Bronchial epithelial cell (primary cell): ENCODE data around the gene IQCH. TPM values are rescaled to one million over a fixed set of nuclear protein-coding genes. Genes with fewer than 3 reads are reported as not detected.
A peak's percentile ranks its signal among the peaks of the same experiment; 100 is the strongest.

Experiments
- DNase-seq: peaks from one replicate; pipeline ENCODE4 v3.0.0-alpha.2; 2010; ENCODE audit warnings: low read depth
- FAIRE-seq: peaks from 2 replicates; lab custom pipeline; 2011; peaks lifted over from hg19 to GRCh38; lab: Jason Lieb, UNC
- H3K27me3 ChIP-seq: 2 replicates; pipeline ENCODE4 v1.5.1; 2011; ENCODE audit warnings: low read length; ENCODE audit not compliant: control insufficient read depth, insufficient read depth
- H3K36me3 ChIP-seq: 2 replicates; pipeline ENCODE4 v1.5.1; 2011; ENCODE audit warnings: low read length; ENCODE audit not compliant: control insufficient read depth, insufficient read depth
- H3K4me3 ChIP-seq: 2 replicates; pipeline ENCODE4 v1.5.1; 2011; ENCODE audit warnings: mild to moderate bottlenecking, low read depth, low read length, control low read depth
- total RNA-seq: library from RNA; depleted of rRNA; stranded (reverse); fragments of >200 nt; gene quantifications from 2 replicates; pipeline ENCODE4 v1.2.1, GENCODE V29; 2014
- TF ChIP-seq, protein P1 (sequence below): IDR thresholded peaks from 2 replicates; pipeline ENCODE4 v1.5.1; 2011; ENCODE audit warnings: mild to moderate bottlenecking, moderate library complexity, low read length, control low read depth, inconsistent platforms; ENCODE audit not compliant: insufficient read depth, severe bottlenecking

IQCH gene
- total RNA-seq: 1.1 and 2.9 TPM in 2 replicates

GRCh38 chr15:67254238-67255175 is at the start of gene IQCH, which contains the start of gene AAGAB:
TSS of gene IQCH (plus strand) at chr15:67254786. CDS start at chr15:67254897, 111 bp downstream.
TSS of gene AAGAB (minus strand) at chr15:67254661. CDS start at chr15:67254631, 30 bp downstream.
- DNase-seq (peak; percentile 92), FAIRE-seq (no peak)
- H3K36me3 ChIP-seq: no peaks in the 10 kb centered on the region
- TF ChIP-seq, protein P1, sequence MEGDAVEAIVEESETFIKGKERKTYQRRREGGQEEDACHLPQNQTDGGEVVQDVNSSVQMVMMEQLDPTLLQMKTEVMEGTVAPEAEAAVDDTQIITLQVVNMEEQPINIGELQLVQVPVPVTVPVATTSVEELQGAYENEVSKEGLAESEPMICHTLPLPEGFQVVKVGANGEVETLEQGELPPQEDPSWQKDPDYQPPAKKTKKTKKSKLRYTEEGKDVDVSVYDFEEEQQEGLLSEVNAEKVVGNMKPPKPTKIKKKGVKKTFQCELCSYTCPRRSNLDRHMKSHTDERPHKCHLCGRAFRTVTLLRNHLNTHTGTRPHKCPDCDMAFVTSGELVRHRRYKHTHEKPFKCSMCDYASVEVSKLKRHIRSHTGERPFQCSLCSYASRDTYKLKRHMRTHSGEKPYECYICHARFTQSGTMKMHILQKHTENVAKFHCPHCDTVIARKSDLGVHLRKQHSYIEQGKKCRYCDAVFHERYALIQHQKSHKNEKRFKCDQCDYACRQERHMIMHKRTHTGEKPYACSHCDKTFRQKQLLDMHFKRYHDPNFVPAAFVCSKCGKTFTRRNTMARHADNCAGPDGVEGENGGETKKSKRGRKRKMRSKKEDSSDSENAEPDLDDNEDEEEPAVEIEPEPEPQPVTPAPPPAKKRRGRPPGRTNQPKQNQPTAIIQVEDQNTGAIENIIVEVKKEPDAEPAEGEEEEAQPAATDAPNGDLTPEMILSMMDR: no peak
- H3K4me3 ChIP-seq: peak within 1 kb of the TSS; percentile 84
- H3K27me3 ChIP-seq: no peaks in the 10 kb centered on the region

DNA sequence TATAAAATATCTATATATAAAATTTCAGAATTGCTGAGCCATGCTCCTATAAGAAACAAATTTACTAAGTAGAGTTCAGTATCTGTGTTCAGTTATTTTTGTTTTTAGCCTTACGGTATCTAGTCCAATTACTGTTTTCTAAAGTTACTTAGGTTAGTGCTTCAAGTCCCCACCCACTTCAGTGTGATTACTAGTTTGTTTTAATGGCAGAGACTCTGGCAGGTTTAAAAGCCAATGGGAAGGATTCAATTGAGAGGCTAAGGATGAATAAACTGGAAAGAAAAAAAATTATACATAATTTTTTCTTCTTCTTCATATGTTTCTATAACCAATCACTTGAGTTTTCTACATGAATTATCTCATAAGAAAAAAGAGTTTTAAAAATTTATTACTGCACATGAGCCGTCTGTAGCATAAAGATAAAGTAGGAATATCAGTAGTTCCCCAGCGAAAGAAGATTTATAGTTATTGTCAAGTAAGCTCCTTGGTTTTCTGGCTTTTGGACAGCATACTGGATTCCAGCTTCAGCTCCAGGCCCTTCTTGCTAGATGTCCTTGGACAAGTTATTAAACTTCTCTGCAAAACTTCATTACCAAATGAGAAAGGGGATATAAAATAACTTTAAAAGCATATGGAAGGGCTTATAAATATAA is 46.9 kb upstream of the IQCH start:
- TF ChIP-seq, protein P1: no peak
- DNase-seq (no peak), FAIRE-seq (no peak)
- Histone ChIP-seq H3K27me3 (no peaks in the 10 kb centered on the region), H3K36me3 (peaks cover 1% of the 10 kb centered on the region), H3K4me3 (no peak overlapping the region)

- no peaks in the 10 kb centered on the region for H3K27me3 ChIP-seq
- no peak overlapping the region for H3K4me3 ChIP-seq
- H3K36me3 ChIP-seq: peaks cover 1% of the 10 kb centered on the region
These were observed 46.2 kb upstream of the IQCH start for GRCh38 chr15:67208396-67208795.

DNA sequence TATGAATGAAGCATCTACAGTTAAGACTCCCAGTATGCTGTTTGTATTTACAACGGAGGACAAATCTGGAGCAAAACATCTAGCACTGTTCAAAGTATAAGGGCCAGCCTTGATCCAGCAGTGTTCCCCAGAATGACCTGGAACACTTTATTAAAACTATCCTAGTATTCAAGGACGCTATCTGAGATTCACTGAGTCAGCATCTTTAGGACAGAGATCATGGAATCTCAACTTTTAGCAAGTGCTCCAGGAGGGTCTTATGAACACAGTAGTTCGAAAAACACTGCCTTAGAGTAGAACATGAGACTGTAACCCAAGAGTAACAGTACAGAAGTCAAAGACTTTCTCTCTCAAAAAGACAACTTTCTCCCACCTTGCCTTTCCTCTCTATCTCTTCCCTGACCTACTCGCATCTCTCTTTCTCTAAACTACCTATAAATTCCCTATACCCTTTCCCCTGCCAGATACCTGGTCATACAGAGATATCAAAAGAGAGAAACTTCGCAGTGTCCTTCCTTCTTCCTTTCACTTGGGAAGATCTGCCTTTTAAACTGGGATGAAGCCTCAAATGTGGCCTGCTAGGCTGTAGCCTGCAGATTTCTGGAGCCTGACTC is 43.9 kb upstream of the IQCH start:
- Histone ChIP-seq H3K4me3 (no peak overlapping the region), H3K36me3 (peaks cover 1% of the 10 kb centered on the region), H3K27me3 (no peaks in the 10 kb centered on the region)
- TF ChIP-seq, protein P1: no peak
- DNase-seq (no peak), FAIRE-seq (no peak)

More at GRCh38 chr15:67208396-67208795, 46.2 kb upstream of the IQCH start:
- TF ChIP-seq, protein P1: no peak
- DNase-seq: no peak
- FAIRE-seq: no peak

DNA sequence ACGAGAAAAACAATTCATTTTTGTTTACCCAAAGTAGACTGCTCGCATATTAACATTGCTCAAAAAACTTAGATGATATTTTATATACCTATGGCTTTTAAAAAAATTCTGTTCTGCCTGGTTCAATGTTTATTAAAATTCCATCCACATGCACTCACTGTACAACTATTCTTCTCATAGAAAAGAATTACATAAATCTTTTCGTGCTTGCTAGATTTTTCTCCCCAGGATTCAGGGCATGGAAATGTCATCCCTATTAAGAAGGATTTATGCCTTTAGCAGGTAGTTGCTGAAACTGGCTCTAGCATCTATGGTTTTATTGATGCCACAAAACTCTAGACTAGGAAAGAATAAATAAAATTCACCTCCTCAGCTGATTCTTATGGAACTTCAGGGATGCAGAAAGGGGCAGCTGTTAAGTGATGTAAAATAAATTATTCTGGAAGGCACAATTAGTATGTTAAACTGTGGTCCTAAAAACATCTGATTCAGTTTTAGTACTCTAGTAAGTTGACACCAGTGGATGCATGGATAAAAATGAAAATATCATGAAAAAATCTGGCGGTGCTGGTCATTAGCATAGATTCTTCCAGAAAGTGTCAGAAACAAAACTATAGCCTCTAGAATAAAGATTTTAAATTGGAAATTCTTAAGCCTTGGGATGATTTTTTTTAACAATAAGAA is 41.8 kb upstream of the IQCH start:
- no peak for DNase-seq
- FAIRE-seq: no peak
- TF ChIP-seq, protein P1: no peak
- H3K4me3 ChIP-seq: no peak overlapping the region
- peaks cover 1% of the 10 kb centered on the region for H3K36me3 ChIP-seq
- no peaks in the 10 kb centered on the region for H3K27me3 ChIP-seq
